ENCODE results near the gene LSM7.

LSM7 gene

GRCh38 chr19:2323707-2324106, 4.7 kb downstream of the LSM7 start:
- no peak for DNase-seq (ENCODE audit: low spot score)

- no peak for DNase-seq (ENCODE audit: low spot score)
Measured at GRCh38 chr19:2321565-2322283, 6.7 kb downstream of the LSM7 start.

GRCh38 chr19:2320939-2321338, 7.4 kb downstream of the LSM7 start:
- DNase-seq (ENCODE audit: low spot score), result no peak

- DNase-seq (ENCODE audit: low spot score), result no peak
Measured at GRCh38 chr19:2320049-2320448, 8.3 kb downstream of the LSM7 start.

GRCh38 chr19:2319551-2319950, 8.8 kb downstream of the LSM7 start:
- DNase-seq (ENCODE audit: low spot score), result no peak

GRCh38 chr19:2318923-2319322, 9.5 kb downstream of the LSM7 start:
- DNase-seq (ENCODE audit: low spot score), result no peak

GRCh38 chr19:2317756-2318155, 10.6 kb downstream of the LSM7 start:
- DNase-seq (ENCODE audit: low spot score), result no peak

- DNase-seq (ENCODE audit: low spot score), result no peak
Measured at GRCh38 chr19:2317300-2317699, 11.1 kb downstream of the LSM7 start.

- DNase-seq (ENCODE audit: low spot score), result no peak
Measured at GRCh38 chr19:2315818-2316353, 12.5 kb downstream of the LSM7 start.

GRCh38 chr19:2315121-2315817, 13.1 kb downstream of the LSM7 start:
- DNase-seq (ENCODE audit: low spot score), result no peak

GRCh38 chr19:2312820-2313501, 15.4 kb downstream of the LSM7 start:
- DNase-seq (ENCODE audit: low spot score), result no peak

GRCh38 chr19:2311093-2311492, 17.3 kb downstream of the LSM7 start:
- DNase-seq (ENCODE audit: low spot score), result no peak

GRCh38 chr19:2309734-2310362, 18.5 kb downstream of the LSM7 start:
- DNase-seq (ENCODE audit: low spot score), result no peak

GRCh38 chr19:2308114-2308556, 20.3 kb downstream of the LSM7 start, which contains the start of gene LINGO3:
LINGO3 (minus strand) TSS chr19:2308154; CDS start chr19:2291776, 16,378 bp downstream.
- DNase-seq (ENCODE audit: low spot score), result no peak

- no peak for DNase-seq (ENCODE audit: low spot score)
Measured at GRCh38 chr19:2307518-2308012, 20.8 kb downstream of the LSM7 start.

- no peak for DNase-seq (ENCODE audit: low spot score)
Measured at GRCh38 chr19:2306971-2307370, 21.4 kb downstream of the LSM7 start.

GRCh38 chr19:2306281-2306806, 22.0 kb downstream of the LSM7 start:
- no peak for DNase-seq (ENCODE audit: low spot score)

- no peak for DNase-seq (ENCODE audit: low spot score)
Measured at GRCh38 chr19:2305452-2306280, 22.7 kb downstream of the LSM7 start.

GRCh38 chr19:2303211-2303798, 25.1 kb downstream of the LSM7 start:
- no peak for DNase-seq (ENCODE audit: low spot score)
